Mesenchymal stem cell (in vitro differentiated cells and primary cell): ENCODE results near the gene IGSF23. TPM values are rescaled to one million over a fixed set of nuclear protein-coding genes. Genes with fewer than 3 reads are reported as not detected.

Source experiments
- small RNA-seq: library from polyadenylated mRNA; stranded (forward); fragments of <200 nt; extraction: miRNeasy Mini kit (QIAGEN cat#:217004); gene quantifications from one replicate; pipeline ENCODE3, GENCODE V24; 2013; ENCODE audit warnings: low read depth

The IGSF23 gene

Small RNAs within 50 kb of the gene (small RNA-seq; reads per million reads assigned to genes)
- not detected for gene AC243964.1
